22Rv1 (cell line): ENCODE results near the gene RIN1.
"Not testable (repeated sequence)": the region's sequence is repeated elsewhere in the genome, so short reads cannot be mapped to it uniquely, and the experiment has no call there.

Source experiments
- H3K27ac ChIP-seq: fragments of 450-650 bp; 2 replicates; pipeline ENCODE4 v1.5.1; 2017
- ZFX ChIP-seq: fragments of 450-650 bp; IDR thresholded peaks from 2 replicates; pipeline ENCODE4 v1.6.1; 2017; ENCODE audit warnings: antibody characterized with exemption, borderline replicate concordance
- TF ChIP-seq, protein P1 (sequence below): fragments of 450-650 bp; IDR thresholded peaks from 2 replicates; pipeline ENCODE4 v1.5.1; 2017; ENCODE audit warnings: mild to moderate bottlenecking

RIN1 gene

GRCh38 chr11:66363805-66364535 is 27.7 kb upstream of the RIN1 start:
- peak overlapping the region; percentile 46; the same call in 1 of the 2 replicates for H3K27ac ChIP-seq
- TF ChIP-seq, protein P1, sequence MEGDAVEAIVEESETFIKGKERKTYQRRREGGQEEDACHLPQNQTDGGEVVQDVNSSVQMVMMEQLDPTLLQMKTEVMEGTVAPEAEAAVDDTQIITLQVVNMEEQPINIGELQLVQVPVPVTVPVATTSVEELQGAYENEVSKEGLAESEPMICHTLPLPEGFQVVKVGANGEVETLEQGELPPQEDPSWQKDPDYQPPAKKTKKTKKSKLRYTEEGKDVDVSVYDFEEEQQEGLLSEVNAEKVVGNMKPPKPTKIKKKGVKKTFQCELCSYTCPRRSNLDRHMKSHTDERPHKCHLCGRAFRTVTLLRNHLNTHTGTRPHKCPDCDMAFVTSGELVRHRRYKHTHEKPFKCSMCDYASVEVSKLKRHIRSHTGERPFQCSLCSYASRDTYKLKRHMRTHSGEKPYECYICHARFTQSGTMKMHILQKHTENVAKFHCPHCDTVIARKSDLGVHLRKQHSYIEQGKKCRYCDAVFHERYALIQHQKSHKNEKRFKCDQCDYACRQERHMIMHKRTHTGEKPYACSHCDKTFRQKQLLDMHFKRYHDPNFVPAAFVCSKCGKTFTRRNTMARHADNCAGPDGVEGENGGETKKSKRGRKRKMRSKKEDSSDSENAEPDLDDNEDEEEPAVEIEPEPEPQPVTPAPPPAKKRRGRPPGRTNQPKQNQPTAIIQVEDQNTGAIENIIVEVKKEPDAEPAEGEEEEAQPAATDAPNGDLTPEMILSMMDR: peak; percentile 96
- TF ChIP-seq ZFX: no peak

GRCh38 chr11:66363187-66363601 is 27.0 kb upstream of the RIN1 start:
- H3K27ac ChIP-seq: peak overlapping the region; percentile 46
- TF ChIP-seq ZFX: no peak

- H3K27ac ChIP-seq: peak overlapping the region; percentile 46
- TF ChIP-seq, protein P1: no peak
- no peak for TF ChIP-seq ZFX
Measured at GRCh38 chr11:66362481-66363147, 26.4 kb upstream of the RIN1 start.

DNA sequence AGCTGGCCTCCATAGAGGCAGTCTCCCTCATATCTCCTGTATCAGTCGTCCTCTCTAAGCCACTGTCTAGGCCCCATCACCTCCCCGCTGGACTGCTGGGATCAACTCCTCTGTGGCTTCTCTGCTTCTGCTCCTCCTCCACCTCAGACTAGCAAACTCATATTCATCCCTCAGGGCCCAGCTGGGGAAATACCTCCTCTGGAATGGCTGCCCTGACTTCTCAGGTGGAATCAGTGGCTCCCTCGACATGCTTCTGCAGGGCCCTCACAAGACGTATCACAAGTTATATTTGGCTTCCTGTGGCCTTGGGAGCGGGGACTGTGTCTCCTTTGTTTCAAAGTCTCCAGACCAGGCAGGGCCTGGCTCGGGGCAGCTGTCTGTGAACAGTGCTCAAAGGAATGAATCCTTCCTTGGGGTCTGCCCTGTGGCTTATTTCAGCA is 25.3 kb upstream of the RIN1 start:
- peak overlapping the region; percentile 46 for H3K27ac ChIP-seq
- no peak for TF ChIP-seq ZFX
- TF ChIP-seq, protein P1: no peak

GRCh38 chr11:66360406-66361073 is 24.3 kb upstream of the RIN1 start:
- no peak for TF ChIP-seq ZFX
- TF ChIP-seq, protein P1: no peak
- H3K27ac ChIP-seq: peak overlapping the region; percentile 46

DNA sequence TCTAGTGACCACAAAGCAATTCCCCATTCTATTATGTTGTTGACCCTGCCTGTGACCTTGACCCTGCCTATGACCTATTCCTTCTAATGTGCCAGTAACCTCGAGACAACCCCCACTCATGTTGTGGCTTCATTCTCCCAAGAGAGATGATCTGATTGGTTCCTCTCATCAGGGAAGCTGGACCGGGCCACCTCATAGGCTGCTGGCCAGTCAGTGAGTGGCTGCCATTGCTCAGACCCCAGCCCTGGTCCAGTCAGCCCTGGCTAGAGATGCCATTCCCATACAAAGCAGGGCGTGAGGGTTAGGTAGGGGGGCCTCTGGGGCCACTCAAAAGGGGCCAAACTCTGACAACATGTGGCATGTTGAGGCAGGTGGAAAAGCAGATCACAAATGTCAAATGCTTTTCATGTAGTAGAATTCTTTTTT is 23.4 kb upstream of the RIN1 start:
- TF ChIP-seq, protein P1: no peak
- peak overlapping the region; percentile 46; the same call in 1 of the 2 replicates for H3K27ac ChIP-seq

DNA sequence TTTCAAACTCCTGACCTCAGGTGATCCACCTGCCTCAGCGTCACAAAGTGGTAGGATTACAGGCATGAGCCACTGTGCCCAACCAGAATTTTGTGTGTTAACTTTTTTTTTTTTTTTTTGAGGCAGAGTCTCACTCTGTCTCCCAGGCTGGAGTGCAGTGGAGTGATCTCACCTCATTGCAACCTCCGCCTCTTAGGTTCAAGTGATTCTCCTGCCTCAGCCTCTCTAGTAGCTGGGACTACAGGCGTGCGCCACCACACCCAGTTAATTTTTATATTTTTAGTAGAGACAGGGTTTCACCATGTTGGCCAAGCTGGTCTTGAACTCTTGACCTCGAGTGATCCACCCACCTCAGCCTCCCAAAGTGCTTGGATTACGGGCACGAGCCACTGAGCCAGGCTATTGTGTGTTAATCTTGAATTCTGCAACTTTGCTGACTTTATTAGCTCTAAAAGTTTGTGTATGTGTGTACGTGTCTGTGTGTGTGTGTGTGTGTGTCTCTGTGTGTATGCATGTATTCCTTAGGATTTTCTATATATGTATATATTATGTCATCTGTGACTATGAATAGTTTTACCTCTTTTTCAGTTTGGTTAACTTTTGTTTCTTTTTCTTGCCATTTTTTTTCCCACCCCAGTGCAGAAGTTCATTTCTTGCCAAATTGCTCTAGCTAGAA is 14.5 kb upstream of the RIN1 start:
- H3K27ac ChIP-seq: not testable (repeated sequence)

DNA sequence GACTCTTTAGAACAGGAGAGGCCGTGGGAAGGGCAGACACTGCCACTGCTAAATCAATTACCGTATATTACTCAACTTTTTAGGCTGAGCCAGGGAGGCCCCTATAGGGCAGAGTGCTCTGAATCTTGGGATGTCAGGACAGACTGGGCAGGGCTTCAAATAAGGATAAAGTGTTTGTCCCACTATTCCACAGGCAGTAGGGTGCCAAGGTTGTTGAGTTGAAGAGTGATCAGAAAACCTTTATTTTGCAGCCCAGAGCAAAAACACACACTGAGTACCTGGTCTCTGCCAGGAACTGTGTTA is 12.8 kb upstream of the RIN1 start:
- TF ChIP-seq, protein P1: no peak
- TF ChIP-seq ZFX: no peak

More for the DNA sequence above, 12.8 kb upstream of the RIN1 start:
- peak overlapping the region; percentile 97; the same call in 1 of the 2 replicates for H3K27ac ChIP-seq
